H9 (cell line): ENCODE results near the gene POTEC. TPM values are rescaled to one million over a fixed set of nuclear protein-coding genes. Genes with fewer than 3 reads are reported as not detected.
"Not testable (repeated sequence)": the region's sequence is repeated elsewhere in the genome, so short reads cannot be mapped to it uniquely, and the experiment has no call there.

Experiments
- DNase-seq: peaks from one replicate; pipeline ENCODE4 v3.0.0-alpha.2; 2017
- H2AFZ ChIP-seq: one replicate; pipeline ENCODE4 v1.6.1; 2013; ENCODE audit warnings: mild to moderate bottlenecking, low read length, control low read depth, moderate library complexity
- H2AK5ac ChIP-seq: 2 replicates; pipeline ENCODE4 v1.6.1; 2013; ENCODE audit warnings: low read length, control low read depth, mixed read lengths; ENCODE audit not compliant: insufficient read length
- H2BK120ac ChIP-seq: one replicate; pipeline ENCODE4 v1.6.1; 2013; ENCODE audit warnings: low read depth, mild to moderate bottlenecking, low read length, control low read depth, inconsistent platforms; ENCODE audit not compliant: poor library complexity, severe bottlenecking
- H2BK12ac ChIP-seq: 2 replicates; pipeline ENCODE4 v1.6.1; 2013; ENCODE audit warnings: low read length, control low read depth, mixed read lengths, low read depth; ENCODE audit not compliant: insufficient read length
- H2BK15ac ChIP-seq: 2 replicates; pipeline ENCODE4 v1.6.1; 2013; ENCODE audit warnings: low read depth, low read length, control low read depth
- H2BK20ac ChIP-seq: one replicate; pipeline ENCODE4 v1.6.1; 2013; ENCODE audit warnings: low read depth, mild to moderate bottlenecking, low read length, control low read depth, inconsistent platforms; ENCODE audit not compliant: poor library complexity, severe bottlenecking
- H2BK5ac ChIP-seq: 2 replicates; pipeline ENCODE4 v1.6.1; 2013; ENCODE audit warnings: low read length, control low read depth, mixed read lengths; ENCODE audit not compliant: insufficient read length
- H3K14ac ChIP-seq: 2 replicates; pipeline ENCODE4 v1.6.1; 2013; ENCODE audit warnings: low read length, control low read depth; ENCODE audit not compliant: insufficient read depth
- H3K18ac ChIP-seq: 2 replicates; pipeline ENCODE4 v1.6.1; 2013; ENCODE audit warnings: low read depth, mild to moderate bottlenecking, mixed read lengths, low read length, control low read depth; ENCODE audit not compliant: insufficient read length
- H3K23ac ChIP-seq: 2 replicates; pipeline ENCODE4 v1.6.1; 2013; ENCODE audit warnings: low read length, control low read depth, mixed read lengths, low read depth; ENCODE audit not compliant: insufficient read length
- H3K23me2 ChIP-seq: 2 replicates; pipeline ENCODE4 v1.6.1; 2013; ENCODE audit warnings: low read depth, mild to moderate bottlenecking, mixed read lengths, low read length, control low read depth; ENCODE audit not compliant: insufficient read length, poor library complexity, severe bottlenecking
- H3K27ac ChIP-seq: 2 replicates; pipeline ENCODE4 v1.5.1; 2013; ENCODE audit warnings: low read length, control low read depth, mixed read lengths, low read depth; ENCODE audit not compliant: insufficient read length
- H3K27me3 ChIP-seq: 2 replicates; pipeline ENCODE4 v1.6.1; 2013; ENCODE audit warnings: low read length, control low read depth, inconsistent platforms; ENCODE audit not compliant: insufficient read depth
- H3K4ac ChIP-seq: 2 replicates; pipeline ENCODE4 v1.6.1; 2013; ENCODE audit warnings: low read depth, mild to moderate bottlenecking, control low read depth, inconsistent platforms, low read length, moderate library complexity
- H3K4me1 ChIP-seq: 2 replicates; pipeline ENCODE4 v1.6.1; 2013; ENCODE audit warnings: low read length, control low read depth, inconsistent platforms; ENCODE audit not compliant: insufficient read depth
- H3K4me2 ChIP-seq: 2 replicates; pipeline ENCODE4 v1.6.1; 2013; ENCODE audit warnings: low read length, control low read depth, mixed read lengths; ENCODE audit not compliant: insufficient read length, insufficient read depth
- H3K56ac ChIP-seq: 2 replicates; pipeline ENCODE4 v1.6.1; 2013; ENCODE audit warnings: low read depth, mild to moderate bottlenecking, mixed read lengths, low read length, control low read depth; ENCODE audit not compliant: insufficient read length
- H3K79me1 ChIP-seq: 2 replicates; pipeline ENCODE4 v1.6.1; 2013; ENCODE audit warnings: low read depth, mild to moderate bottlenecking, moderate library complexity, low read length, control low read depth, inconsistent platforms; ENCODE audit not compliant: insufficient read depth, poor library complexity, severe bottlenecking
- H3K79me2 ChIP-seq: 2 replicates; pipeline ENCODE4 v1.6.1; 2013; ENCODE audit warnings: low read length, control low read depth, inconsistent platforms; ENCODE audit not compliant: insufficient read depth
- H3K9ac ChIP-seq: 2 replicates; pipeline ENCODE4 v1.6.1; 2013; ENCODE audit warnings: low read length, control low read depth, mixed read lengths; ENCODE audit not compliant: insufficient read length; ENCODE audit errors: extremely low read depth
- H3K9me3 ChIP-seq: one replicate; pipeline ENCODE4 v1.6.1; 2013; ENCODE audit warnings: low read depth, low read length, inconsistent platforms; ENCODE audit not compliant: control insufficient read depth
- H3T11ph ChIP-seq: one replicate; pipeline ENCODE4 v1.6.1; 2013; ENCODE audit warnings: mild to moderate bottlenecking, low read length, control low read depth, inconsistent platforms
- H4K20me1 ChIP-seq: one replicate; pipeline ENCODE4 v1.6.1; 2013; ENCODE audit not compliant: control insufficient read depth, insufficient read length, insufficient read depth
- H4K5ac ChIP-seq: 2 replicates; pipeline ENCODE4 v1.6.1; 2013; ENCODE audit warnings: low read depth, mild to moderate bottlenecking, mixed read lengths, low read length, control low read depth; ENCODE audit not compliant: insufficient read length
- H4K8ac ChIP-seq: replicated peaks from 2 replicates; pipeline ENCODE4 v1.6.1; 2013; ENCODE audit warnings: low read length, control low read depth, mixed read lengths, low read depth; ENCODE audit not compliant: insufficient read length
- H4K91ac ChIP-seq: 2 replicates; pipeline ENCODE4 v1.6.1; 2013; ENCODE audit warnings: low read depth, mild to moderate bottlenecking, moderate library complexity, mixed read lengths, low read length, control low read depth; ENCODE audit not compliant: insufficient read length
- H3K27ac Mint-ChIP-seq, 3 experiments: 2 replicates in 2 of 3; 3 replicates in 1 of 3; pipeline ENCODE4 v1.8.0; 2020 to 2021; ENCODE audit warnings: mixed read lengths in 3 of 3, mild to moderate bottlenecking in 1 of 3, moderate library complexity in 1 of 3
- H3K27me3 Mint-ChIP-seq: 2 replicates; pipeline ENCODE4 v1.8.0; 2021; ENCODE audit warnings: low read depth, mild to moderate bottlenecking, moderate library complexity, mixed read lengths
- H3K36me3 Mint-ChIP-seq, 3 experiments: 2 replicates in 2 of 3; 3 replicates in 1 of 3; pipeline ENCODE4 v1.8.0; 2020 to 2021; ENCODE audit warnings: low read depth in 3 of 3, mixed read lengths in 3 of 3; ENCODE audit not compliant: insufficient read depth in 1 of 3
- H3K4me1 Mint-ChIP-seq, 2 experiments: 2 replicates each; pipeline ENCODE4 v1.8.0; 2020; ENCODE audit warnings: mixed read lengths in 2 of 2
- H3K4me3 Mint-ChIP-seq, 2 experiments: 2 replicates in 1 of 2; 3 replicates in 1 of 2; pipeline ENCODE4 v1.8.0; 2020 to 2021; ENCODE audit warnings: mild to moderate bottlenecking in 2 of 2, mixed read lengths in 2 of 2, moderate library complexity in 1 of 2
- H3K9me3 Mint-ChIP-seq, 2 experiments: 2 replicates in 1 of 2; 3 replicates in 1 of 2; pipeline ENCODE4 v1.8.0; 2020; ENCODE audit warnings: mild to moderate bottlenecking in 2 of 2, mixed read lengths in 2 of 2, moderate library complexity in 1 of 2
- WGBS: extraction: QIAGEN DNeasy Blood & Tissue Kit; methylation state at CpG from one replicate; pipeline ENCODE4 v1.1.7; 2013; ENCODE audit warnings: missing lambda C conversion rate, low lambda C conversion rate, mixed read lengths; ENCODE audit not compliant: insufficient read length; ENCODE audit errors: extremely low coverage; 5-methylcytosine and 5-hydroxymethylcytosine counted together
- total RNA-seq: library from RNA; stranded (reverse); gene quantifications from 2 replicates; pipeline ENCODE4 v1.2.1, GENCODE V29; 2021

POTEC gene
- total RNA-seq, 1 experiment from 2014 or later: not detected

DNA sequence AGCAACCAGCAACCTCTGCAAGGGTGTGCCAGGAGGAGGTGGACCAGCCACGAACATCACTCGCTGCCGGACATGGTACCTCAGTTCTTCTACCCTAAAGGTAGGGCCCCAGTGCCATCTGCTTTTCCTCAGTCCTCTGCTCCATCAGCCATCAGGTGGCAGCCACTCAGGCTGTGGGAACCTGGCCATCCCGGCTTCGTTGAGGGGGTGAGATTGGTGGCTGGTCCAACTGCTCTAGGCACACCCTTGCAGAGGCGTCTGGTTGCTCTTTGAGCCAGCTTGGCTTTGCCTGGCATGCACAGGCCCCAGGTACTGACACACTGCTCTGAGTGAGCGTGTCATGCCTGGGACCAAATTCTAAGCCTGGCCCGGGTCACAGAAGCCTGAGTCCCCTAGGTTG lies 39.7 kb downstream of the POTEC start:
- H2BK12ac ChIP-seq, H3K27me3 Mint-ChIP-seq, H2BK5ac ChIP-seq, H2AK5ac ChIP-seq, H3T11ph ChIP-seq, H3K4me1 Mint-ChIP-seq, H3K18ac ChIP-seq, H3K23me2 ChIP-seq, H2BK20ac ChIP-seq, H3K79me2 ChIP-seq, H3K79me1 ChIP-seq, H3K27me3 ChIP-seq, H4K20me1 ChIP-seq, H3K4me3 Mint-ChIP-seq, H3K9ac ChIP-seq, H3K14ac ChIP-seq, H3K27ac Mint-ChIP-seq, DNase-seq, H3K4me1 ChIP-seq, H2BK15ac ChIP-seq, H3K4ac ChIP-seq, H3K27ac ChIP-seq, H2BK120ac ChIP-seq, H3K36me3 Mint-ChIP-seq, H3K56ac ChIP-seq, H3K4me2 ChIP-seq, H4K8ac ChIP-seq, H4K5ac ChIP-seq, H3K23ac ChIP-seq, H4K91ac ChIP-seq, H2AFZ ChIP-seq: not testable (repeated sequence)
- peaks cover 19% of the 10 kb centered on the region for H3K9me3 ChIP-seq
- peaks cover 39 to 46% of the 10 kb centered on the region in 2 experiments for H3K9me3 Mint-ChIP-seq
- WGBS: no CpG with 5 or more reads among the region's 8 CpGs

DNA sequence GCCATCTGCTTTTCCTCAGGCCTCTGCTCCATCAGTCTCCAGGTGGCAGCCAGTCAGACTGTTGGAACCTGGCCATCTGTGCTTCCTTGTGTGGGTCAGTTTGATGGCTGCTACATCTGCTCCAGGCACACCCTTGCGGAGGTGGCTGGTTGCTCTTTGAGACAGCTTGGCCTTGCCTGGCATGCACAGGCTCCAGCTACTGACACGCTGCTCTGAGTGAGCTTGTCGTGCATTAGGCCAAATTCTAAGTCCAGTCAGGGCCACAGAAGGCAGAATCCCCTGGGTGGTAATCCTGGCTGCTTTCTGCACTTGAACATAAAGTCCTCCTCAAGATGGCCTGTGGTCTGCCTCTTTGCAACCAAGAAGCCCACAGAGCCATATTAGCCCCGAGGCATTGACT lies 41.5 kb downstream of the POTEC start:
- not testable (repeated sequence) for H4K5ac ChIP-seq, H3K14ac ChIP-seq

More for the DNA sequence above, 41.5 kb downstream of the POTEC start:
- not testable (repeated sequence) for H4K20me1 ChIP-seq, H3K4me3 Mint-ChIP-seq, H2BK120ac ChIP-seq, H3K18ac ChIP-seq, H2BK20ac ChIP-seq, H3K27me3 Mint-ChIP-seq, H3K4me1 Mint-ChIP-seq, H2AK5ac ChIP-seq, H4K91ac ChIP-seq, H2BK15ac ChIP-seq, H3K27ac Mint-ChIP-seq, H3K4ac ChIP-seq, H3K4me2 ChIP-seq, H3K27ac ChIP-seq, H3K27me3 ChIP-seq, H2BK12ac ChIP-seq, H3K36me3 Mint-ChIP-seq, H3K23me2 ChIP-seq, H3K79me2 ChIP-seq, H3K79me1 ChIP-seq, H3T11ph ChIP-seq, H3K23ac ChIP-seq, H3K9ac ChIP-seq, H4K8ac ChIP-seq, DNase-seq, H3K4me1 ChIP-seq, H2AFZ ChIP-seq, H3K56ac ChIP-seq, H2BK5ac ChIP-seq
- peaks cover 19% of the 10 kb centered on the region for H3K9me3 ChIP-seq
- WGBS: no CpG with 5 or more reads among the region's 4 CpGs
- H3K9me3 Mint-ChIP-seq: peaks cover 25 to 34% of the 10 kb centered on the region in 2 experiments
